GM12878 (cell line): ENCODE measurements around the gene TYSND1.

Experiments
- ATF3 ChIP-seq: IDR thresholded peaks from 2 replicates; pipeline ENCODE4 v1.6.1; 2011; ENCODE audit warnings: low read depth, mild to moderate bottlenecking, low read length, moderate library complexity, borderline replicate concordance; ENCODE audit errors: extremely low read depth
- BHLHE40 ChIP-seq, 2 experiments: fragments of 450-650 bp in 1 of 2; IDR thresholded peaks; 2 replicates each; pipeline ENCODE4 v1.6.1; 2011 to 2017; ENCODE audit warnings: low read depth in 2 of 2, borderline replicate concordance in 1 of 2, improper control_type of control experiment in 1 of 2, low read length in 1 of 2, mild to moderate bottlenecking in 1 of 2
- CEBPB ChIP-seq, 2 experiments: fragments of 150-350 bp in 1 of 2; IDR thresholded peaks; 2 replicates each; pipeline ENCODE4 v1.6.1; 2012 to 2014; ENCODE audit warnings: low read depth in 2 of 2, low read length in 2 of 2, borderline replicate concordance in 1 of 2, inconsistent platforms in 1 of 2
- CTCF ChIP-seq, 3 experiments: IDR thresholded peaks in 2 of 3; conservative IDR thresholded peaks in 1 of 3; 2 replicates each; pipeline ENCODE4 v1.5.1; 2011; ENCODE audit warnings: low read depth in 3 of 3, low read length in 3 of 3, mild to moderate bottlenecking in 3 of 3, control low read depth in 2 of 3, moderate library complexity in 2 of 3, inconsistent platforms in 1 of 3, mixed read lengths in 1 of 3; ENCODE audit not compliant: control insufficient read depth in 2 of 3, insufficient read depth in 1 of 3; ENCODE audit errors: extremely low read depth in 1 of 3
- HDAC6 ChIP-seq: fragments of 200-600 bp; sonication (generic); IDR thresholded peaks from one replicate; pipeline ENCODE4 v1.8.0; 2017; ENCODE audit warnings: antibody characterized with exemption; ENCODE audit not compliant: unreplicated experiment
- JUNB ChIP-seq: IDR thresholded peaks from 2 replicates; pipeline ENCODE4 v1.6.1; 2016; ENCODE audit warnings: antibody characterized with exemption, mild to moderate bottlenecking
- PBX3 ChIP-seq: IDR thresholded peaks from 2 replicates; pipeline ENCODE4 v1.6.1; 2011; ENCODE audit warnings: mild to moderate bottlenecking, low read depth, low read length, moderate library complexity; ENCODE audit not compliant: insufficient replicate concordance
- PRDM15 ChIP-seq: fragments of 450-650 bp; formaldehyde crosslinking; IDR thresholded peaks from 2 replicates; pipeline ENCODE4 v1.4.0; 2020; ENCODE audit warnings: mild to moderate bottlenecking, moderate library complexity
- SPI1 ChIP-seq: IDR thresholded peaks from 2 replicates; pipeline ENCODE4 v1.6.1; 2011; ENCODE audit warnings: low read depth, mild to moderate bottlenecking, low read length, moderate library complexity, borderline replicate concordance; ENCODE audit not compliant: insufficient read depth
- ZBTB33 ChIP-seq: fragments of 450-650 bp; IDR thresholded peaks from 2 replicates; pipeline ENCODE4 v1.6.1; 2017; ENCODE audit warnings: mild to moderate bottlenecking
- ZNF274 ChIP-seq: IDR thresholded peaks from one replicate; pipeline ENCODE4 v1.8.0; 2011; ENCODE audit not compliant: insufficient read length, insufficient read depth
- TF ChIP-seq, protein P1 (sequence below): IDR thresholded peaks from 2 replicates; pipeline ENCODE4 v1.6.1; 2012; ENCODE audit warnings: low read depth, low read length, improper control_type of control experiment
- TF ChIP-seq, protein P2 (sequence below): IDR thresholded peaks from 2 replicates; pipeline ENCODE4 v1.6.1; 2012; ENCODE audit warnings: improper control_type of control experiment, low read depth, low read length; ENCODE audit not compliant: insufficient replicate concordance

DNA sequence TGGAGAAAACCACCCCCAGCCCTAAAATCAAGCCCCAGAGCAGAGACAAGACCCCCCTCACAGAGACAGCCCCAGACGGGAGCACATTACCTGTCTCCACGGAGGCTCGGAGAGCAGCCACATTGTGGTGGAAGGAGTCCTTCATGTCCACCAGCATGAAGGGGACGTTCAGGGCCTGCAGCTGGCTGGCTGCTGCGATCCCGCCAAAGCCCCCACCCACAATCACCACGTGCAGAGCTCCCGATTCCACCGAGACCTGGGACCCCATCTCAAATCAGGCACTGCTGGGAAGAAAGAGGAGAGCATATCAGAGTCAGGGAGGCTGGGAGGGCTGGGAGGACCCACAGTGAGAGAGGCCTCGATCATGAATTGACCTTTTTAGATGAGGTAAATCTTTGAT is 22.7 kb downstream of the TYSND1 start:
- TF ChIP-seq, protein P1, sequence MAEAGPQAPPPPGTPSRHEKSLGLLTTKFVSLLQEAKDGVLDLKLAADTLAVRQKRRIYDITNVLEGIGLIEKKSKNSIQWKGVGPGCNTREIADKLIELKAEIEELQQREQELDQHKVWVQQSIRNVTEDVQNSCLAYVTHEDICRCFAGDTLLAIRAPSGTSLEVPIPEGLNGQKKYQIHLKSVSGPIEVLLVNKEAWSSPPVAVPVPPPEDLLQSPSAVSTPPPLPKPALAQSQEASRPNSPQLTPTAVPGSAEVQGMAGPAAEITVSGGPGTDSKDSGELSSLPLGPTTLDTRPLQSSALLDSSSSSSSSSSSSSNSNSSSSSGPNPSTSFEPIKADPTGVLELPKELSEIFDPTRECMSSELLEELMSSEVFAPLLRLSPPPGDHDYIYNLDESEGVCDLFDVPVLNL = no peak
- TF ChIP-seq CTCF (IDR thresholded peaks at IDR 0.05 in 2 of 3, conservative IDR thresholded peaks at IDR 0.05 in 1 of 3; ENCODE audit: control insufficient read depth in 2 of 3, extremely low read depth in 1 of 3, insufficient read depth in 1 of 3, low read depth in 3 of 3, low read length in 3 of 3) (no peak), PRDM15 (CRISPR knock-in tag) (no peak), SPI1 (no peak), ATF3 (no peak), ZBTB33 (no peak), HDAC6 (no peak), JUNB (no peak), CEBPB (IDR thresholded peaks at IDR 0.05; ENCODE audit: borderline replicate concordance in 1 of 2, low read depth in 2 of 2, low read length in 2 of 2) (no peak), ZNF274 (no peak), BHLHE40 (IDR thresholded peaks at IDR 0.05; ENCODE audit: borderline replicate concordance in 1 of 2, low read depth in 2 of 2, low read length in 1 of 2) (no peak), PBX3 (no peak)
- TF ChIP-seq, protein P2, sequence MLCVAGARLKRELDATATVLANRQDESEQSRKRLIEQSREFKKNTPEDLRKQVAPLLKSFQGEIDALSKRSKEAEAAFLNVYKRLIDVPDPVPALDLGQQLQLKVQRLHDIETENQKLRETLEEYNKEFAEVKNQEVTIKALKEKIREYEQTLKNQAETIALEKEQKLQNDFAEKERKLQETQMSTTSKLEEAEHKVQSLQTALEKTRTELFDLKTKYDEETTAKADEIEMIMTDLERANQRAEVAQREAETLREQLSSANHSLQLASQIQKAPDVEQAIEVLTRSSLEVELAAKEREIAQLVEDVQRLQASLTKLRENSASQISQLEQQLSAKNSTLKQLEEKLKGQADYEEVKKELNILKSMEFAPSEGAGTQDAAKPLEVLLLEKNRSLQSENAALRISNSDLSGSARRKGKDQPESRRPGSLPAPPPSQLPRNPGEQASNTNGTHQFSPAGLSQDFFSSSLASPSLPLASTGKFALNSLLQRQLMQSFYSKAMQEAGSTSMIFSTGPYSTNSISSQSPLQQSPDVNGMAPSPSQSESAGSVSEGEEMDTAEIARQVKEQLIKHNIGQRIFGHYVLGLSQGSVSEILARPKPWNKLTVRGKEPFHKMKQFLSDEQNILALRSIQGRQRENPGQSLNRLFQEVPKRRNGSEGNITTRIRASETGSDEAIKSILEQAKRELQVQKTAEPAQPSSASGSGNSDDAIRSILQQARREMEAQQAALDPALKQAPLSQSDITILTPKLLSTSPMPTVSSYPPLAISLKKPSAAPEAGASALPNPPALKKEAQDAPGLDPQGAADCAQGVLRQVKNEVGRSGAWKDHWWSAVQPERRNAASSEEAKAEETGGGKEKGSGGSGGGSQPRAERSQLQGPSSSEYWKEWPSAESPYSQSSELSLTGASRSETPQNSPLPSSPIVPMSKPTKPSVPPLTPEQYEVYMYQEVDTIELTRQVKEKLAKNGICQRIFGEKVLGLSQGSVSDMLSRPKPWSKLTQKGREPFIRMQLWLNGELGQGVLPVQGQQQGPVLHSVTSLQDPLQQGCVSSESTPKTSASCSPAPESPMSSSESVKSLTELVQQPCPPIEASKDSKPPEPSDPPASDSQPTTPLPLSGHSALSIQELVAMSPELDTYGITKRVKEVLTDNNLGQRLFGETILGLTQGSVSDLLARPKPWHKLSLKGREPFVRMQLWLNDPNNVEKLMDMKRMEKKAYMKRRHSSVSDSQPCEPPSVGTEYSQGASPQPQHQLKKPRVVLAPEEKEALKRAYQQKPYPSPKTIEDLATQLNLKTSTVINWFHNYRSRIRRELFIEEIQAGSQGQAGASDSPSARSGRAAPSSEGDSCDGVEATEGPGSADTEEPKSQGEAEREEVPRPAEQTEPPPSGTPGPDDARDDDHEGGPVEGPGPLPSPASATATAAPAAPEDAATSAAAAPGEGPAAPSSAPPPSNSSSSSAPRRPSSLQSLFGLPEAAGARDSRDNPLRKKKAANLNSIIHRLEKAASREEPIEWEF = no peak
